Neural cell (in vitro differentiated cells): Measurements from ENCODE around the gene TNP2. TPM values are rescaled to one million over a fixed set of nuclear protein-coding genes. Genes with fewer than 3 reads are reported as not detected.

Experiments
- H2AFZ ChIP-seq: fragments of 200-600, 300-800 bp; sonication (generic), shearing (Covaris generic); 2 replicates; pipeline ENCODE4 v1.6.0; 2014; ENCODE audit warnings: low read depth, mild to moderate bottlenecking, antibody characterized with exemption, low read length, moderate library complexity
- H3F3A ChIP-seq: fragments of 200-600 bp; shearing (Covaris generic); 2 replicates; pipeline ENCODE4 v1.6.1; 2016; ENCODE audit warnings: mild to moderate bottlenecking, moderate library complexity, mixed read lengths, antibody characterized with exemption, low read length; ENCODE audit not compliant: insufficient read depth, poor library complexity, severe bottlenecking
- H3K27ac ChIP-seq: fragments of 200-600, 300-800 bp; sonication (generic), shearing (Covaris generic); 2 replicates; pipeline ENCODE4 v1.5.1; 2014; ENCODE audit warnings: mild to moderate bottlenecking, low read length, moderate library complexity
- H3K27me3 ChIP-seq: fragments of 300-800, 200-600 bp; sonication (generic), shearing (Covaris generic); 2 replicates; pipeline ENCODE4 v1.6.0; 2014; ENCODE audit warnings: mild to moderate bottlenecking, low read depth, low read length, moderate library complexity; ENCODE audit not compliant: insufficient read depth
- H3K36me3 ChIP-seq: fragments of 300-800, 200-600 bp; sonication (generic), shearing (Covaris generic); 2 replicates; pipeline ENCODE4 v1.5.1; 2014; ENCODE audit warnings: mild to moderate bottlenecking, antibody characterized with exemption, low read length, moderate library complexity; ENCODE audit not compliant: insufficient read depth
- H3K4me2 ChIP-seq: fragments of 300-800, 200-600 bp; sonication (generic), shearing (Covaris generic); 2 replicates; pipeline ENCODE4 v1.6.0; 2014; ENCODE audit warnings: mild to moderate bottlenecking, low read length
- H3K4me3 ChIP-seq: fragments of 300-800, 200-600 bp; sonication (generic), shearing (Covaris generic); 2 replicates; pipeline ENCODE4 v1.5.1; 2014; ENCODE audit warnings: mild to moderate bottlenecking, low read length, moderate library complexity
- H3K79me2 ChIP-seq: fragments of 200-600 bp; shearing (Covaris generic); replicated peaks from 2 replicates; pipeline ENCODE4 v1.6.0; 2014; ENCODE audit warnings: mild to moderate bottlenecking, low read length, moderate library complexity; ENCODE audit not compliant: insufficient read depth
- H3K9ac ChIP-seq: fragments of 300-800, 200-600 bp; sonication (generic), shearing (Covaris generic); 2 replicates; pipeline ENCODE4 v1.6.1; 2016; ENCODE audit warnings: mild to moderate bottlenecking, low read length, mixed read lengths
- H3K9me2 ChIP-seq: fragments of 200-600 bp; shearing (Covaris generic); 2 replicates; pipeline ENCODE4 v1.6.1; 2016; ENCODE audit warnings: mild to moderate bottlenecking, low read length, mixed read lengths; ENCODE audit not compliant: insufficient read depth
- H3K9me3 ChIP-seq: fragments of 200-600, 300-800 bp; sonication (generic), shearing (Covaris generic); 2 replicates; pipeline ENCODE4 v1.6.1; 2016; ENCODE audit warnings: mild to moderate bottlenecking, mixed run types, low read length, moderate library complexity, mixed read lengths
- H4K20me1 ChIP-seq: fragments of 200-600 bp; shearing (Covaris generic); 2 replicates; pipeline ENCODE4 v1.6.1; 2016; ENCODE audit warnings: mild to moderate bottlenecking, mixed run types; ENCODE audit not compliant: insufficient read depth
- EP300 ChIP-seq: fragments of 450-650 bp; conservative IDR thresholded peaks from 2 replicates; pipeline ENCODE4 v1.6.1; 2014; ENCODE audit warnings: antibody characterized with exemption, mild to moderate bottlenecking, moderate library complexity; ENCODE audit not compliant: poor library complexity, severe bottlenecking
- EZH2 ChIP-seq: fragments of 200-600, 300-800 bp; shearing (Covaris generic), sonication (generic); IDR thresholded peaks from 2 replicates; pipeline ENCODE4 v1.6.1; 2014; ENCODE audit warnings: antibody characterized with exemption, low read length, borderline replicate concordance, mild to moderate bottlenecking; ENCODE audit not compliant: insufficient read depth, poor library complexity, severe bottlenecking
- MXI1 ChIP-seq: fragments of 450-650 bp; conservative IDR thresholded peaks from 2 replicates; pipeline ENCODE4 v1.6.1; 2014; ENCODE audit warnings: antibody characterized with exemption, mild to moderate bottlenecking; ENCODE audit not compliant: poor library complexity, severe bottlenecking
- POLR2AphosphoS5 ChIP-seq: IDR thresholded peaks from 2 replicates; pipeline ENCODE4 v1.6.1; 2012
- RAD21 ChIP-seq: fragments of 450-650 bp; conservative IDR thresholded peaks from 2 replicates; pipeline ENCODE4 v1.6.1; 2014; ENCODE audit warnings: antibody characterized with exemption, mild to moderate bottlenecking, moderate library complexity
- SMC3 ChIP-seq: fragments of 450-650 bp; conservative IDR thresholded peaks from 2 replicates; pipeline ENCODE4 v1.6.1; 2014; ENCODE audit warnings: antibody characterized with exemption, mild to moderate bottlenecking, moderate library complexity; ENCODE audit not compliant: poor library complexity
- TAF1 ChIP-seq: IDR thresholded peaks from 2 replicates; pipeline ENCODE4 v1.6.1; 2012; ENCODE audit warnings: low read depth
- polyA plus RNA-seq: library from polyadenylated mRNA; depleted of rRNA; stranded (reverse); fragments of >200 nt; gene quantifications from 2 replicates; pipeline ENCODE4 v1.2.3, GENCODE V29; 2014
- TF ChIP-seq, protein P1 (sequence below): IDR thresholded peaks from 2 replicates; pipeline ENCODE4 v1.6.1; 2012; ENCODE audit warnings: borderline replicate concordance
- TF ChIP-seq, protein P2 (sequence below): fragments of 450-650 bp; IDR thresholded peaks from 2 replicates; pipeline ENCODE4 v1.5.1; 2014; ENCODE audit warnings: antibody characterized with exemption, mild to moderate bottlenecking, moderate library complexity; ENCODE audit not compliant: poor library complexity, severe bottlenecking

TNP2 gene
- polyA plus RNA-seq, 1 donor from 2014 or later = not detected

DNA sequence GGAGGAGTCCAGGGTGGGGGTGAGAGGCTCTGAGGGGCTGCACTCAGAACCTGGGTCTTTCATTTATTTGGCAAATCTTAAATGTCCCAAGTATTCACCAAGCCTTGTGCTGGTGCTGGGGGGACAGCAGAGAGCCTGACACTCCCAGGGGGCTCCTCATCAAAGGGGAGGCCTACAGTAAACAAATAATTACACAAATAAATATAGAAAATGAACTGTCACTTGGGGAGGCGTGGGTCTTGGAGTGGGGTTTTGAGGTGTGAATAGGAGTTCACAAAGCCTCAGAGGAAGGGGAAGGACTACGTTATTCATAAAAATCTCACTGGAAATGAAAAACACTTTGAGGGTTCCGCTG is 27.2 kb upstream of the TNP2 start:
- Histone ChIP-seq H3K27ac (no peak overlapping the region), H3K4me3 (no peak overlapping the region), H3K27me3 (no peaks in the 10 kb centered on the region), H4K20me1 (no peaks in the 10 kb centered on the region), H3K79me2 (no peaks in the 10 kb centered on the region), H3K4me2 (no peak overlapping the region), H3F3A (no peaks in the 10 kb centered on the region), H3K9me2 (no peaks in the 10 kb centered on the region), H3K36me3 (no peaks in the 10 kb centered on the region), H2AFZ (no peak overlapping the region), H3K9me3 (no peaks in the 10 kb centered on the region), H3K9ac (no peak overlapping the region)
- TF ChIP-seq, protein P1, sequence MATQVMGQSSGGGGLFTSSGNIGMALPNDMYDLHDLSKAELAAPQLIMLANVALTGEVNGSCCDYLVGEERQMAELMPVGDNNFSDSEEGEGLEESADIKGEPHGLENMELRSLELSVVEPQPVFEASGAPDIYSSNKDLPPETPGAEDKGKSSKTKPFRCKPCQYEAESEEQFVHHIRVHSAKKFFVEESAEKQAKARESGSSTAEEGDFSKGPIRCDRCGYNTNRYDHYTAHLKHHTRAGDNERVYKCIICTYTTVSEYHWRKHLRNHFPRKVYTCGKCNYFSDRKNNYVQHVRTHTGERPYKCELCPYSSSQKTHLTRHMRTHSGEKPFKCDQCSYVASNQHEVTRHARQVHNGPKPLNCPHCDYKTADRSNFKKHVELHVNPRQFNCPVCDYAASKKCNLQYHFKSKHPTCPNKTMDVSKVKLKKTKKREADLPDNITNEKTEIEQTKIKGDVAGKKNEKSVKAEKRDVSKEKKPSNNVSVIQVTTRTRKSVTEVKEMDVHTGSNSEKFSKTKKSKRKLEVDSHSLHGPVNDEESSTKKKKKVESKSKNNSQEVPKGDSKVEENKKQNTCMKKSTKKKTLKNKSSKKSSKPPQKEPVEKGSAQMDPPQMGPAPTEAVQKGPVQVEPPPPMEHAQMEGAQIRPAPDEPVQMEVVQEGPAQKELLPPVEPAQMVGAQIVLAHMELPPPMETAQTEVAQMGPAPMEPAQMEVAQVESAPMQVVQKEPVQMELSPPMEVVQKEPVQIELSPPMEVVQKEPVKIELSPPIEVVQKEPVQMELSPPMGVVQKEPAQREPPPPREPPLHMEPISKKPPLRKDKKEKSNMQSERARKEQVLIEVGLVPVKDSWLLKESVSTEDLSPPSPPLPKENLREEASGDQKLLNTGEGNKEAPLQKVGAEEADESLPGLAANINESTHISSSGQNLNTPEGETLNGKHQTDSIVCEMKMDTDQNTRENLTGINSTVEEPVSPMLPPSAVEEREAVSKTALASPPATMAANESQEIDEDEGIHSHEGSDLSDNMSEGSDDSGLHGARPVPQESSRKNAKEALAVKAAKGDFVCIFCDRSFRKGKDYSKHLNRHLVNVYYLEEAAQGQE = no peak
- no peak for TF ChIP-seq EZH2
- TF ChIP-seq RAD21 = no peak
- no peak for TF ChIP-seq EP300
- TF ChIP-seq TAF1 = no peak
- no peak for TF ChIP-seq SMC3
- TF ChIP-seq MXI1 = no peak
- TF ChIP-seq POLR2AphosphoS5 = no peak
- TF ChIP-seq, protein P2, sequence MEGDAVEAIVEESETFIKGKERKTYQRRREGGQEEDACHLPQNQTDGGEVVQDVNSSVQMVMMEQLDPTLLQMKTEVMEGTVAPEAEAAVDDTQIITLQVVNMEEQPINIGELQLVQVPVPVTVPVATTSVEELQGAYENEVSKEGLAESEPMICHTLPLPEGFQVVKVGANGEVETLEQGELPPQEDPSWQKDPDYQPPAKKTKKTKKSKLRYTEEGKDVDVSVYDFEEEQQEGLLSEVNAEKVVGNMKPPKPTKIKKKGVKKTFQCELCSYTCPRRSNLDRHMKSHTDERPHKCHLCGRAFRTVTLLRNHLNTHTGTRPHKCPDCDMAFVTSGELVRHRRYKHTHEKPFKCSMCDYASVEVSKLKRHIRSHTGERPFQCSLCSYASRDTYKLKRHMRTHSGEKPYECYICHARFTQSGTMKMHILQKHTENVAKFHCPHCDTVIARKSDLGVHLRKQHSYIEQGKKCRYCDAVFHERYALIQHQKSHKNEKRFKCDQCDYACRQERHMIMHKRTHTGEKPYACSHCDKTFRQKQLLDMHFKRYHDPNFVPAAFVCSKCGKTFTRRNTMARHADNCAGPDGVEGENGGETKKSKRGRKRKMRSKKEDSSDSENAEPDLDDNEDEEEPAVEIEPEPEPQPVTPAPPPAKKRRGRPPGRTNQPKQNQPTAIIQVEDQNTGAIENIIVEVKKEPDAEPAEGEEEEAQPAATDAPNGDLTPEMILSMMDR = no peak

DNA sequence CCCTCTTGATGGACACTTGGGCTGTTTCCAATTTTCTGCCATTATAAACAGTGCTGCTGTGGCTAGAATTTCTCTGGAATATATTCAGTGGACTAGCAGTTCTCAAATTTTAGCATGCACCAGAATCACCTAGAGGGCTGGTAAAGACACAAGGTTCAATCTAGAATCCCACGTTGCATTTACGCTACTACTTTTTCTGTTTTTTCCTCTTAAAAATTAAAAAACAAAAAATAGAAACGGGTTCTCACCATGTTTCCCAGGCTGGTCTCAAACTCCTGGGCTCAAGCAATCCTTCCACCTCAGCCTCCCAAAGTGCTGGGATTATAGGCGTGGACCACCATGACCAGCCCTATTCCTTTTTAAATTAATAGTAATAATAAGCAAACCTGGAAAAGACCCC is 26.5 kb upstream of the TNP2 start:
- no peak overlapping the region for H3K4me3 ChIP-seq
- no peak overlapping the region for H2AFZ ChIP-seq
- H3K27me3 ChIP-seq = no peaks in the 10 kb centered on the region
- no peaks in the 10 kb centered on the region for H3F3A ChIP-seq
- no peak overlapping the region for H3K27ac ChIP-seq
- no peaks in the 10 kb centered on the region for H3K9me2 ChIP-seq
- no peaks in the 10 kb centered on the region for H3K9me3 ChIP-seq
- no peaks in the 10 kb centered on the region for H3K79me2 ChIP-seq
- H3K9ac ChIP-seq = no peak overlapping the region
- H4K20me1 ChIP-seq = no peaks in the 10 kb centered on the region
- H3K4me2 ChIP-seq = no peak overlapping the region
- H3K36me3 ChIP-seq = no peaks in the 10 kb centered on the region
- TF ChIP-seq MXI1 = no peak
- no peak for TF ChIP-seq RAD21
- TF ChIP-seq SMC3 = no peak
- TF ChIP-seq POLR2AphosphoS5 = no peak
- TF ChIP-seq EP300 = no peak
- no peak for TF ChIP-seq TAF1
- TF ChIP-seq, protein P2 = no peak
- TF ChIP-seq, protein P1 = no peak
- no peak for TF ChIP-seq EZH2
